Measurements from ENCODE around the gene DYNC2LI1. TPM values are rescaled to one million over a fixed set of nuclear protein-coding genes. Genes with fewer than 3 reads are reported as not detected.

The DYNC2LI1 gene
- total RNA-seq, 1 donor from 2014 or later: 29.7 TPM

DNA sequence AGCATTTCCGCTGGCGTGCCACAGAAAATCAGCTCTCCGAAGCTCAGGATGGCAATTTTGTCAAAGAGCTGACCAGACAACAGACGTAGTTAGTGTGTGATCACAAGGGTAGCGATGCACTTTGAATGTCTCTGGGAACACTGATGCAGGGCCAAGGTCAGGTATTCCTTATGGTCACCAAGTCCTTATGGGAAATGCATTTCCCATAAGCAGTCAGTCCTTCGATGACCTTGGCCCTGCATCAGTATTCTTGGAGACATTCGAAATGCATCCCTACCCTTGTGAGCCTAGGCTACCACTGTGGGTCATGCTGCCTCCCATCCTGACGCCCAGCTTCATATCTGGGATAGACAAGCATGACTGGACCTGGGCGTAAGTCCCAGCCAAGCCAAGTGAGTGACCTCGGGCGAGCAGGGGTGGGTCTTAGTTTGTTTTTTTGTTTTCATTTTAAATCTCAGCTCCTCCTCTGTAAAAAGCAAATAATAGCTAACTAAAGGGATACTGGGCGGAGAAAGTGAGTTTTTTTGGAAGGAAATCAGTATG, 51.2 kb downstream of the DYNC2LI1 start:
- intact Hi-C loops (cut with DNase I): no loop called here
- Histone ChIP-seq H3K9me3 (no peaks in the 10 kb centered on the region), H3K4me3 (no peak overlapping the region), H3K4me1 (no peaks in the 10 kb centered on the region), H3K27ac (no peak overlapping the region), H3K36me3 (no peaks in the 10 kb centered on the region), H3K27me3 (no peaks in the 10 kb centered on the region)
- TF ChIP-seq POLR2A (IDR thresholded peaks at IDR 0.05): no peak
- no peak for TF ChIP-seq POLR2AphosphoS5 (IDR thresholded peaks at IDR 0.05; ENCODE audit: insufficient read depth in 1 of 2, low read depth in 1 of 2)
- TF ChIP-seq, protein P1, sequence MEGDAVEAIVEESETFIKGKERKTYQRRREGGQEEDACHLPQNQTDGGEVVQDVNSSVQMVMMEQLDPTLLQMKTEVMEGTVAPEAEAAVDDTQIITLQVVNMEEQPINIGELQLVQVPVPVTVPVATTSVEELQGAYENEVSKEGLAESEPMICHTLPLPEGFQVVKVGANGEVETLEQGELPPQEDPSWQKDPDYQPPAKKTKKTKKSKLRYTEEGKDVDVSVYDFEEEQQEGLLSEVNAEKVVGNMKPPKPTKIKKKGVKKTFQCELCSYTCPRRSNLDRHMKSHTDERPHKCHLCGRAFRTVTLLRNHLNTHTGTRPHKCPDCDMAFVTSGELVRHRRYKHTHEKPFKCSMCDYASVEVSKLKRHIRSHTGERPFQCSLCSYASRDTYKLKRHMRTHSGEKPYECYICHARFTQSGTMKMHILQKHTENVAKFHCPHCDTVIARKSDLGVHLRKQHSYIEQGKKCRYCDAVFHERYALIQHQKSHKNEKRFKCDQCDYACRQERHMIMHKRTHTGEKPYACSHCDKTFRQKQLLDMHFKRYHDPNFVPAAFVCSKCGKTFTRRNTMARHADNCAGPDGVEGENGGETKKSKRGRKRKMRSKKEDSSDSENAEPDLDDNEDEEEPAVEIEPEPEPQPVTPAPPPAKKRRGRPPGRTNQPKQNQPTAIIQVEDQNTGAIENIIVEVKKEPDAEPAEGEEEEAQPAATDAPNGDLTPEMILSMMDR (IDR thresholded peaks at IDR 0.05): no peak
- no peak for DNase-seq (ENCODE audit: extremely low spot score in 2 of 2)

DNA sequence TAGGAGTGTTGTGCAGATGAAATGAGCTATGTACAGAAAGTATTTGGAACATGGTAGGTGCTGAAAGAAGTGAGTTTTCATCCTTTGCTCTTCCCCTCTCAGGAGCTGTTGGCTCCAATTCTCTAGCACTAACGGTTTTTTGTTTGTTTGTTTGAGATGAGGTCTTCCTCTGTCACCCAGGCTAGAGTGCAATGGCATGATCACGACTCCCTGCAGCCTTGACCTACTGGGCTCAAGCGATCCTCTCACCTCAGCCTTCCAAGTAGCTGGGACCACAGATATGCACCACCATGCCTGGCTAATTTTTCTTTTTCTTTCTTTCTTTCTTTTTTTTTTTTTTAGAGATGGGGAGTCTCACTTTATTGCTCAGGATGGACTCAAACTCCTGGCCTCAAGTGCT, 52.0 kb downstream of the DYNC2LI1 start:
- no peak overlapping the region for H3K4me3 ChIP-seq
- H3K27me3 ChIP-seq: no peaks in the 10 kb centered on the region
- no peaks in the 10 kb centered on the region for H3K9me3 ChIP-seq
- no peaks in the 10 kb centered on the region for H3K36me3 ChIP-seq
- DNase-seq (ENCODE audit: extremely low spot score in 2 of 2): no peak
- TF ChIP-seq, protein P1 (IDR thresholded peaks at IDR 0.05): no peak
- TF ChIP-seq POLR2AphosphoS5 (IDR thresholded peaks at IDR 0.05; ENCODE audit: insufficient read depth in 1 of 2, low read depth in 1 of 2) (no peak), POLR2A (IDR thresholded peaks at IDR 0.05) (no peak)
- H3K27ac ChIP-seq: no peak overlapping the region
- no peaks in the 10 kb centered on the region for H3K4me1 ChIP-seq
- intact Hi-C loops (cut with DNase I): no loop called here

GRCh38 chr2:43826305-43827250, 52.7 kb downstream of the DYNC2LI1 start:
- Histone ChIP-seq H3K27me3 (peaks cover 6% of the 10 kb centered on the region), H3K9me3 (no peaks in the 10 kb centered on the region), H3K4me1 (peaks cover 2% of the 10 kb centered on the region), H3K36me3 (no peaks in the 10 kb centered on the region), H3K27ac (no peak overlapping the region), H3K4me3 (no peak overlapping the region)
- no peak for DNase-seq (ENCODE audit: extremely low spot score in 2 of 2)
- TF ChIP-seq POLR2AphosphoS5 (IDR thresholded peaks at IDR 0.05; ENCODE audit: insufficient read depth in 1 of 2, low read depth in 1 of 2): no peak
- TF ChIP-seq POLR2A (IDR thresholded peaks at IDR 0.05): no peak
- intact Hi-C loops (cut with DNase I): no loop called here

GRCh38 chr2:43831543-43832294, 57.9 kb downstream of the DYNC2LI1 start:
- H3K27ac ChIP-seq: no peak overlapping the region
- H3K36me3 ChIP-seq: no peaks in the 10 kb centered on the region
- no peaks in the 10 kb centered on the region for H3K9me3 ChIP-seq
- peaks cover 7% of the 10 kb centered on the region for H3K4me1 ChIP-seq
- peaks cover 6% of the 10 kb centered on the region for H3K27me3 ChIP-seq
- TF ChIP-seq POLR2A (IDR thresholded peaks at IDR 0.05): no peak
- TF ChIP-seq, protein P1 (IDR thresholded peaks at IDR 0.05): no peak
- no peak for TF ChIP-seq POLR2AphosphoS5 (IDR thresholded peaks at IDR 0.05; ENCODE audit: insufficient read depth in 1 of 2, low read depth in 1 of 2)
- intact Hi-C loops (cut with DNase I): no loop called here
- H3K4me3 ChIP-seq: no peak overlapping the region
- DNase-seq (ENCODE audit: extremely low spot score in 2 of 2): peak in 1 of 2 donors; percentile 44

GRCh38 chr2:43832457-43832856, 58.6 kb downstream of the DYNC2LI1 start:
- Histone ChIP-seq H3K9me3 (no peaks in the 10 kb centered on the region), H3K4me3 (no peak overlapping the region), H3K4me1 (peaks cover 7% of the 10 kb centered on the region), H3K27ac (no peak overlapping the region), H3K27me3 (peaks cover 6% of the 10 kb centered on the region), H3K36me3 (no peaks in the 10 kb centered on the region)
- intact Hi-C loops (cut with DNase I): no loop called here
- TF ChIP-seq, protein P1 (IDR thresholded peaks at IDR 0.05): no peak
- TF ChIP-seq POLR2AphosphoS5 (IDR thresholded peaks at IDR 0.05; ENCODE audit: insufficient read depth in 1 of 2, low read depth in 1 of 2) (no peak), POLR2A (IDR thresholded peaks at IDR 0.05) (no peak)
- DNase-seq (ENCODE audit: extremely low spot score in 2 of 2): peak in 1 of 2 donors; percentile 67
